Endometrial microvascular endothelial cells (primary cell): ENCODE data around the gene N4BP3. TPM values are rescaled to one million over a fixed set of nuclear protein-coding genes. Genes with fewer than 3 reads are reported as not detected.

ENCODE experiments used
- in situ Hi-C: cut with HindIII; loops from 2 replicates; pipeline ENCODE4 v1.10.0; 2017; ENCODE audit warnings: low sequenced_read_pairs, low pct_unique_long_range_greater_than_20kb; ENCODE audit errors: inconsistent ontology term
- total RNA-seq: library from RNA; depleted of rRNA; stranded (reverse); fragments of >200 nt; gene quantifications from one replicate; pipeline ENCODE4 v1.2.3, GENCODE V29; 2015; ENCODE audit errors: inconsistent ontology term

N4BP3 gene
- total RNA-seq, 1 donor from 2014 or later = 11.2 TPM

DNA sequence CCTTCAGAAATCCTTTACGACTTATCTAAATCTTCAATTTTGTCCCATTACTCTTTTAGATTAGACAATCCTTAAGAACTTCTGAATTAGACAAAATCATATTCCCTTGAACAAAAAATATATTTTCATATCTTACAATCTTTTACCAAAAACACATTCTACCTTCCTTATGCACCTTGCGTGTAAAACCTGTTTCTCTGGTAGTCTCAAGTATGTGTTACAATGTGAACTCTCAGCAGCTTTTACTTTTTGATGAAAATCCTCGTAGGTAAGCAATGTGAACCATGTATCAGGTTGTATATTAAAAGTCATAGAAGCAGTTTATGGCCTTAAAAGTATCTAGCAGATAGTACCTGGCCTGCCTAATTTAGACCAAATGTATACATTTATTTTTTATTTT is 61.1 kb downstream of the N4BP3 start:
- in situ Hi-C loops = no loop called here

Other genes starting within 250 kb of the N4BP3 start
- not detected for gene PROP1, start 117.3 kb upstream of the N4BP3 start, total RNA-seq
- 21.2 TPM for gene RMND5B, start 17.5 kb downstream of the N4BP3 start, total RNA-seq
- gene NHP2, start 40.4 kb downstream of the N4BP3 start, total RNA-seq = 813 TPM
- not detected for gene GMCL2, start 73.8 kb downstream of the N4BP3 start, total RNA-seq
- gene HNRNPAB, start 91.0 kb downstream of the N4BP3 start, total RNA-seq = 169 TPM
- gene PHYKPL, start 119.3 kb downstream of the N4BP3 start, total RNA-seq = 23.1 TPM